Measurements from ENCODE around the gene KCTD5. TPM values are rescaled to one million over a fixed set of nuclear protein-coding genes. Genes with fewer than 3 reads are reported as not detected.

KCTD5 gene
- total and polyA plus RNA-seq, 2 experiments from 2014 or later, result 19.7 to 31.8 TPM

DNA sequence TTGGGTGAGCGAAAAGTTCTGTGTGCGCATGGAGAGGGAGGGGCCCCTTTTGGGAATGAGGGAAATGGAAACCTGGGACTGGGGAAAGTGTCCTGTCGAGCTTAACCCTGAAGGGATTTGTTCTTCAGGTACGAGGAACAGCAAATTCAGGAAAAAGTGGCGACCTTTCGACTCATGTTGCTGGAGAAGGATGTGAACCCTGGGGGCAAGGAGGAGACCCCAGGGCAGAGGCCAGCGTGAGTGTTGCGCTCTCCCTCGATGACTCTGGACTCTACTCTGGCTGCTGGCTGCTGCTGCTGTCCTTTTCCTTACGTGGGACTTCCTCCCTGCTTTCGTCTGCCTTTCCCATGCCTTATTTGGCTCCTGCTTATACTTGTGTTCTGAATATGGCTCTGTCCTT is 75.0 kb downstream of the KCTD5 start:
- Histone ChIP-seq H3K4me2 (no peak overlapping the region), H3K4me1 (ENCODE audit: insufficient read depth) (peaks cover 13% of the 10 kb centered on the region), H3F3A (replicated peaks; ENCODE audit: low read depth) (peaks cover 62% of the 10 kb centered on the region), H3K27me3 (ENCODE audit: insufficient read depth) (peaks cover 6% of the 10 kb centered on the region), H3K4me3 (no peak overlapping the region), H3K36me3 (ENCODE audit: insufficient read depth) (peaks cover 52% of the 10 kb centered on the region), H2AFZ (no peak overlapping the region), H3K79me2 (replicated peaks; ENCODE audit: insufficient read depth) (peaks cover 95% of the 10 kb centered on the region), H3K9me2 (ENCODE audit: insufficient read depth) (peaks cover 6% of the 10 kb centered on the region), H3K27ac (ENCODE audit: low read depth) (no peak overlapping the region), H4K20me1 (replicated peaks; ENCODE audit: insufficient read depth) (peaks cover 66% of the 10 kb centered on the region)
- TF ChIP-seq, protein P1, sequence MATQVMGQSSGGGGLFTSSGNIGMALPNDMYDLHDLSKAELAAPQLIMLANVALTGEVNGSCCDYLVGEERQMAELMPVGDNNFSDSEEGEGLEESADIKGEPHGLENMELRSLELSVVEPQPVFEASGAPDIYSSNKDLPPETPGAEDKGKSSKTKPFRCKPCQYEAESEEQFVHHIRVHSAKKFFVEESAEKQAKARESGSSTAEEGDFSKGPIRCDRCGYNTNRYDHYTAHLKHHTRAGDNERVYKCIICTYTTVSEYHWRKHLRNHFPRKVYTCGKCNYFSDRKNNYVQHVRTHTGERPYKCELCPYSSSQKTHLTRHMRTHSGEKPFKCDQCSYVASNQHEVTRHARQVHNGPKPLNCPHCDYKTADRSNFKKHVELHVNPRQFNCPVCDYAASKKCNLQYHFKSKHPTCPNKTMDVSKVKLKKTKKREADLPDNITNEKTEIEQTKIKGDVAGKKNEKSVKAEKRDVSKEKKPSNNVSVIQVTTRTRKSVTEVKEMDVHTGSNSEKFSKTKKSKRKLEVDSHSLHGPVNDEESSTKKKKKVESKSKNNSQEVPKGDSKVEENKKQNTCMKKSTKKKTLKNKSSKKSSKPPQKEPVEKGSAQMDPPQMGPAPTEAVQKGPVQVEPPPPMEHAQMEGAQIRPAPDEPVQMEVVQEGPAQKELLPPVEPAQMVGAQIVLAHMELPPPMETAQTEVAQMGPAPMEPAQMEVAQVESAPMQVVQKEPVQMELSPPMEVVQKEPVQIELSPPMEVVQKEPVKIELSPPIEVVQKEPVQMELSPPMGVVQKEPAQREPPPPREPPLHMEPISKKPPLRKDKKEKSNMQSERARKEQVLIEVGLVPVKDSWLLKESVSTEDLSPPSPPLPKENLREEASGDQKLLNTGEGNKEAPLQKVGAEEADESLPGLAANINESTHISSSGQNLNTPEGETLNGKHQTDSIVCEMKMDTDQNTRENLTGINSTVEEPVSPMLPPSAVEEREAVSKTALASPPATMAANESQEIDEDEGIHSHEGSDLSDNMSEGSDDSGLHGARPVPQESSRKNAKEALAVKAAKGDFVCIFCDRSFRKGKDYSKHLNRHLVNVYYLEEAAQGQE (IDR thresholded peaks at IDR 0.05; ENCODE audit: unreplicated experiment), result no peak
- no peak for TF ChIP-seq ZNF462 (CRISPR knock-in tag; IDR thresholded peaks at IDR 0.05)
- TF ChIP-seq POLR2AphosphoS5 (IDR thresholded peaks at IDR 0.05; ENCODE audit: low read depth), result no peak
- no peak for TF ChIP-seq ZNF114 (CRISPR knock-in tag; IDR thresholded peaks at IDR 0.05)
- no peak for TF ChIP-seq CREB1 (CRISPR knock-in tag; IDR thresholded peaks at IDR 0.05; ENCODE audit: low read depth)
- ATAC-seq (no peak), DNase-seq (ENCODE audit: low spot score) (no peak)
- Mint-ChIP-seq H3K27me3 (ENCODE audit: insufficient read depth, low read depth, poor library complexity) (peaks cover 25% of the 10 kb centered on the region), H3K36me3 (ENCODE audit: low read depth) (peaks cover 89% of the 10 kb centered on the region), H3K27ac (no peak overlapping the region; the same call in 1 of the 2 replicates), H3K4me3 (no peak overlapping the region; the same call in 2 of the 3 replicates), H3K4me1 (peaks cover 23% of the 10 kb centered on the region), H3K9me3 (peaks cover 15% of the 10 kb centered on the region)

Other genes starting within 250 kb of the KCTD5 start
- gene TEDC2, start 222.4 kb upstream of the KCTD5 start, total RNA-seq (2014; rRNA removed; shearing (Covaris generic)), result 86.5 and 98.9 TPM in 2 replicates
- gene TEDC2, start 222.4 kb upstream of the KCTD5 start, polyA plus RNA-seq (2016; fragmentation: Nextera tagmentation; extraction: Ambion mirVana), result 50.2 and 50.6 TPM in 2 replicates
- 1.7 and 3.0 TPM in 2 replicates for gene NTN3, start 211.2 kb upstream of the KCTD5 start, total RNA-seq (2014; rRNA removed; shearing (Covaris generic))
- gene NTN3, start 211.2 kb upstream of the KCTD5 start, polyA plus RNA-seq (2016; fragmentation: Nextera tagmentation; extraction: Ambion mirVana), result 0.10 TPM in 1 of 2 replicates, not detected in the other
- 19.3 and 21.0 TPM in 2 replicates for gene TBC1D24, start 207.4 kb upstream of the KCTD5 start, total RNA-seq (2014; rRNA removed; shearing (Covaris generic))
- 5.4 and 6.1 TPM in 2 replicates for gene TBC1D24, start 207.4 kb upstream of the KCTD5 start, polyA plus RNA-seq (2016; fragmentation: Nextera tagmentation; extraction: Ambion mirVana)
- 98.2 and 109 TPM in 2 replicates for gene ATP6V0C, start 168.6 kb upstream of the KCTD5 start, total RNA-seq (2014; rRNA removed; shearing (Covaris generic))
- 154 and 162 TPM in 2 replicates for gene ATP6V0C, start 168.6 kb upstream of the KCTD5 start, polyA plus RNA-seq (2016; fragmentation: Nextera tagmentation; extraction: Ambion mirVana)
- 62.1 and 68.1 TPM in 2 replicates for gene AMDHD2, start 162.2 kb upstream of the KCTD5 start, total RNA-seq (2014; rRNA removed; shearing (Covaris generic))
- 12.2 and 20.2 TPM in 2 replicates for gene AMDHD2, start 162.2 kb upstream of the KCTD5 start, polyA plus RNA-seq (2016; fragmentation: Nextera tagmentation; extraction: Ambion mirVana)
- gene CEMP1, start 151.1 kb upstream of the KCTD5 start, total RNA-seq (2014; rRNA removed; shearing (Covaris generic)), result 0.31 TPM in 1 of 2 replicates, not detected in the other
- gene CEMP1, start 151.1 kb upstream of the KCTD5 start, polyA plus RNA-seq (2016; fragmentation: Nextera tagmentation; extraction: Ambion mirVana), result 7.5 and 10.1 TPM in 2 replicates
- gene PDPK1, start 144.5 kb upstream of the KCTD5 start, total RNA-seq (2014; rRNA removed; shearing (Covaris generic)), result 24.9 and 25.8 TPM in 2 replicates
- 13.1 and 19.3 TPM in 2 replicates for gene PDPK1, start 144.5 kb upstream of the KCTD5 start, polyA plus RNA-seq (2016; fragmentation: Nextera tagmentation; extraction: Ambion mirVana)
- gene PRSS27, start 37.7 kb downstream of the KCTD5 start, total RNA-seq (2014; rRNA removed; shearing (Covaris generic)), result 0.85 and 1.6 TPM in 2 replicates
- 0.73 and 1.1 TPM in 2 replicates for gene PRSS27, start 37.7 kb downstream of the KCTD5 start, polyA plus RNA-seq (2016; fragmentation: Nextera tagmentation; extraction: Ambion mirVana)
- 253 and 308 TPM in 2 replicates for gene SRRM2, start 70.1 kb downstream of the KCTD5 start, total RNA-seq (2014; rRNA removed; shearing (Covaris generic))
- gene SRRM2, start 70.1 kb downstream of the KCTD5 start, polyA plus RNA-seq (2016; fragmentation: Nextera tagmentation; extraction: Ambion mirVana), result 893 and 928 TPM in 2 replicates
- 278 and 696 TPM in 2 replicates for gene ELOB, start 94.8 kb downstream of the KCTD5 start, total RNA-seq (2014; rRNA removed; shearing (Covaris generic))
- gene ELOB, start 94.8 kb downstream of the KCTD5 start, polyA plus RNA-seq (2016; fragmentation: Nextera tagmentation; extraction: Ambion mirVana), result 756 and 851 TPM in 2 replicates
- gene PRSS33, start 105.0 kb downstream of the KCTD5 start, total RNA-seq (2014; rRNA removed; shearing (Covaris generic)), result 0.47 and 1.4 TPM in 2 replicates
- 0.24 TPM in 2 replicates for gene PRSS33, start 105.0 kb downstream of the KCTD5 start, polyA plus RNA-seq (2016; fragmentation: Nextera tagmentation; extraction: Ambion mirVana)
- not detected in 2 replicates for gene PRSS41, start 115.9 kb downstream of the KCTD5 start, total RNA-seq (2014; rRNA removed; shearing (Covaris generic))
- gene PRSS41, start 115.9 kb downstream of the KCTD5 start, polyA plus RNA-seq (2016; fragmentation: Nextera tagmentation; extraction: Ambion mirVana), result not detected in 2 replicates
- 1.1 and 2.4 TPM in 2 replicates for gene PRSS21, start 134.7 kb downstream of the KCTD5 start, total RNA-seq (2014; rRNA removed; shearing (Covaris generic))
- gene PRSS21, start 134.7 kb downstream of the KCTD5 start, polyA plus RNA-seq (2016; fragmentation: Nextera tagmentation; extraction: Ambion mirVana), result 3.1 and 4.0 TPM in 2 replicates
- not detected in 2 replicates for gene ZG16B, start 147.8 kb downstream of the KCTD5 start, total RNA-seq (2014; rRNA removed; shearing (Covaris generic))
- gene ZG16B, start 147.8 kb downstream of the KCTD5 start, polyA plus RNA-seq (2016; fragmentation: Nextera tagmentation; extraction: Ambion mirVana), result not detected in 2 replicates
- gene PRSS22, start 175.6 kb downstream of the KCTD5 start, total RNA-seq (2014; rRNA removed; shearing (Covaris generic)), result 2.0 and 4.6 TPM in 2 replicates
- gene PRSS22, start 175.6 kb downstream of the KCTD5 start, polyA plus RNA-seq (2016; fragmentation: Nextera tagmentation; extraction: Ambion mirVana), result 1.3 and 2.1 TPM in 2 replicates
- 45.0 and 48.7 TPM in 2 replicates for gene FLYWCH2, start 200.7 kb downstream of the KCTD5 start, total RNA-seq (2014; rRNA removed; shearing (Covaris generic))
- gene FLYWCH2, start 200.7 kb downstream of the KCTD5 start, polyA plus RNA-seq (2016; fragmentation: Nextera tagmentation; extraction: Ambion mirVana), result 30.9 and 38.6 TPM in 2 replicates
- 22.9 and 29.3 TPM in 2 replicates for gene FLYWCH1, start 229.4 kb downstream of the KCTD5 start, total RNA-seq (2014; rRNA removed; shearing (Covaris generic))
- 6.0 and 7.5 TPM in 2 replicates for gene FLYWCH1, start 229.4 kb downstream of the KCTD5 start, polyA plus RNA-seq (2016; fragmentation: Nextera tagmentation; extraction: Ambion mirVana)

Data from GM23338 (cell line).